Measurements from ENCODE around the gene USP24.

USP24 gene

DNA sequence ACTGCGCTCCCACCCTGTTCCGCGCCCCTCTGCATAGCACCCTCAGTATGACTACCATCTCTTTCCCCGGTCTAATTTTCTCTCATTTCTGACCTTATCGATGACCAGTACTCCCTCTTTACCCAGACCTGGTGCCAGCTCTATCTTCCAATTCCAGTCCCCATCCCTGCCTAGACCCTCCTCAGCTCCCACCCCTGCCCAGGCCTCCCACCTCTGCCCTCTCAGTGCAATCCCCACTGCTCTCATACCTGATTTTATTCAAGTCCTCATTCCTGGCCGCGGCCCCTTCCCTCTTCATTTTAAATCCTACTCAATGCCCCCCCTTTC, 1.3 kb downstream of the USP24 start:
- Histone ChIP-seq H4K20me1 (ENCODE audit: insufficient read depth, low read length) (peaks cover 34% of the 10 kb centered on the region), H3K9me3 (ENCODE audit: insufficient read depth, low read length) (no peaks in the 10 kb centered on the region), H3K4me3 (ENCODE audit: low read length) (peak overlapping the region; percentile 99), H2AFZ (ENCODE audit: low read depth, low read length) (no peak overlapping the region), H3K36me3 (replicated peaks; ENCODE audit: low read depth, low read length) (no peaks in the 10 kb centered on the region), H3K27me3 (ENCODE audit: low read depth, low read length) (no peaks in the 10 kb centered on the region), H3K79me2 (ENCODE audit: low read length) (peaks cover 71% of the 10 kb centered on the region), H3K27ac (ENCODE audit: low read length) (0 out of 2 replicates have a peak overlapping the region, but pooled peaks have one; percentile 60), H3K4me1 (ENCODE audit: low read length) (peaks cover 52% of the 10 kb centered on the region), H3K4me2 (ENCODE audit: low read length) (peak overlapping the region; percentile 93), H3K9ac (ENCODE audit: low read length) (peak overlapping the region; percentile 96)
- TF ChIP-seq, protein P1, sequence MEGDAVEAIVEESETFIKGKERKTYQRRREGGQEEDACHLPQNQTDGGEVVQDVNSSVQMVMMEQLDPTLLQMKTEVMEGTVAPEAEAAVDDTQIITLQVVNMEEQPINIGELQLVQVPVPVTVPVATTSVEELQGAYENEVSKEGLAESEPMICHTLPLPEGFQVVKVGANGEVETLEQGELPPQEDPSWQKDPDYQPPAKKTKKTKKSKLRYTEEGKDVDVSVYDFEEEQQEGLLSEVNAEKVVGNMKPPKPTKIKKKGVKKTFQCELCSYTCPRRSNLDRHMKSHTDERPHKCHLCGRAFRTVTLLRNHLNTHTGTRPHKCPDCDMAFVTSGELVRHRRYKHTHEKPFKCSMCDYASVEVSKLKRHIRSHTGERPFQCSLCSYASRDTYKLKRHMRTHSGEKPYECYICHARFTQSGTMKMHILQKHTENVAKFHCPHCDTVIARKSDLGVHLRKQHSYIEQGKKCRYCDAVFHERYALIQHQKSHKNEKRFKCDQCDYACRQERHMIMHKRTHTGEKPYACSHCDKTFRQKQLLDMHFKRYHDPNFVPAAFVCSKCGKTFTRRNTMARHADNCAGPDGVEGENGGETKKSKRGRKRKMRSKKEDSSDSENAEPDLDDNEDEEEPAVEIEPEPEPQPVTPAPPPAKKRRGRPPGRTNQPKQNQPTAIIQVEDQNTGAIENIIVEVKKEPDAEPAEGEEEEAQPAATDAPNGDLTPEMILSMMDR (IDR thresholded peaks at IDR 0.05; ENCODE audit: low read depth, low read length), result no peak
- no peak for TF ChIP-seq EZH2phosphoT487 (IDR thresholded peaks at IDR 0.05; ENCODE audit: low read depth)

DNA sequence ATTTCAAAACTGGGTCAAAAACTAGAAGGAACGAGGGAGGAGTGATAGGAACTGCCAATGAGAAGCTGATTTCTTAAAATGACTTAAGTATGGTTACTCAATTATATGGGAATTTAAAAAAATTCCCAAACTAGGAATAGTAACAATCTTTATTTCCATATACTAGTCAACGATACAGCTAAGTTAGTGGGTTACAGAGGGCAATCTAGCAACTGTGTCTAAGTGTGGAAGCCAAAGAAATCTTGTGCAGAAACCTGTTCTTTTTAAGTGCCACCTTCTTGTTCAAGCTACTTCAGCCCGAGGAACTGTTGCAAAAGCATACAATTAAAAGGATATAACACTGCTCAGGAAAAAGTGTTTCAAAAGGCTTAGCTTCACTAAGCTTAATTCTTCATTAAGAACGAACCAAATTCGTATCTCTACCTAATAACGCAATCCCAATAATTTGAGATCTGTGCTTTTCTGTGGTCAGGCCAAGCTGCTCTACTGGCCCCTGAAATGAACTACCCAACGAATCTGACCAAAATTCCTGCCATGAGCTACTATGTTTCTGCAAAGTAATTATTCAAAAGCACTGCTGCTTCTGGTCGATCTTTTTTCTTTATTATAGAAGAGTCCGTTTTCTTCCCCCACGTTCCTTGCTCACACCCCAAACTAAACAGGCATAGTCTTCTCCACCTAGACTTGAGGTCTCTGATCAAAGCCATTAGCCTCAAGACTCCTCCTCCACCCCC, 1.8 kb downstream of the USP24 start:
- H3K27ac ChIP-seq (ENCODE audit: low read length), result no peak overlapping the region
- H4K20me1 ChIP-seq (ENCODE audit: insufficient read depth, low read length), result peaks cover 34% of the 10 kb centered on the region
- peaks cover 76% of the 10 kb centered on the region for H3K79me2 ChIP-seq (ENCODE audit: low read length)
- H2AFZ ChIP-seq (ENCODE audit: low read depth, low read length), result no peak overlapping the region
- TF ChIP-seq, protein P1 (IDR thresholded peaks at IDR 0.05; ENCODE audit: low read depth, low read length), result no peak
- no peak for TF ChIP-seq EZH2phosphoT487 (IDR thresholded peaks at IDR 0.05; ENCODE audit: low read depth)
- H3K27me3 ChIP-seq (ENCODE audit: low read depth, low read length), result no peaks in the 10 kb centered on the region
- peak overlapping the region; percentile 96 for H3K9ac ChIP-seq (ENCODE audit: low read length)
- peaks cover 52% of the 10 kb centered on the region for H3K4me1 ChIP-seq (ENCODE audit: low read length)
- peak overlapping the region; percentile 99 for H3K4me3 ChIP-seq (ENCODE audit: low read length)
- H3K36me3 ChIP-seq (replicated peaks; ENCODE audit: low read depth, low read length), result no peaks in the 10 kb centered on the region
- H3K9me3 ChIP-seq (ENCODE audit: insufficient read depth, low read length), result no peaks in the 10 kb centered on the region
- peak overlapping the region; percentile 93 for H3K4me2 ChIP-seq (ENCODE audit: low read length)

DNA sequence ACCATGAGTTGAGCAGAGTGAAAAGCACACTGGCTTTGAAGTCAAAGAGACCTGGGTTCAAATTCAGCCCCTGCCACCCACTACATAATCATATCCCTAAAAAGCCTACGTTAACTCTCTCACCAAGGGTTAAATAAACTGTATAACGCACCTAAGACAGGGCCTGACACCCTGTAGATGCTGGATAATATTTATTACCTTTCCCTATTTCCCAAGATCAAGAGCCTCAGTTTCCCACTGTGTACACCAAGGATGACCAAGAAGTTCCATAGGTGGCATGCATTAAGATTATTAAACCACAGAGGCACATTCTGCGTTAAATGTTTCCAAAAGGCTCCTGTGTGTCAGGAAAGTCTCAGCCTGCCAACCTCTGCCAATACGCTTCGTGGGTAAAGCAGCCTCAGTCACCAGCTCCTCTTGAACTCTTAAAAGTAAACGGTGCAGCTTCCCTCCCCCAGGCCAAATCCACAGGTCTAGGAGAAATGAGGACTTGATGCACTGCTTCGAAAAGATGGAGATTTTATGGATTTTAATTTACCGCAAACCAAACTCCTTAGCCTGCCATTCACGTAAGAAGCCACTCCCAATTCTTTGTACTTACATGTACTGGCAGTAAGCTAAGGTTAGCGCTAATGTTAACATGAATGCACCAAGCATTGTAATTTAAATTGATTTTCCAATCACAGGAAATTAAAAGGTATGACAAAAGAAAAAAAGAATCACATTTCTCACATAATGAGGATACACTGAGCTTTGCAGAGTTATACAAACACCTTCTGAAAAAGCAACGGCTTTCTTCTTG, 2.6 kb downstream of the USP24 start:
- H3K36me3 ChIP-seq (replicated peaks; ENCODE audit: low read depth, low read length), result no peaks in the 10 kb centered on the region
- H4K20me1 ChIP-seq (ENCODE audit: insufficient read depth, low read length), result peaks cover 34% of the 10 kb centered on the region
- peak overlapping the region; percentile 96; the same call in 1 of the 2 replicates for H3K9ac ChIP-seq (ENCODE audit: low read length)
- peak overlapping the region; percentile 93 for H3K4me2 ChIP-seq (ENCODE audit: low read length)
- H3K79me2 ChIP-seq (ENCODE audit: low read length), result peaks cover 83% of the 10 kb centered on the region
- H3K27me3 ChIP-seq (ENCODE audit: low read depth, low read length), result no peaks in the 10 kb centered on the region
- H3K9me3 ChIP-seq (ENCODE audit: insufficient read depth, low read length), result no peaks in the 10 kb centered on the region
- H3K4me3 ChIP-seq (ENCODE audit: low read length), result peak overlapping the region; percentile 99
- TF ChIP-seq, protein P1 (IDR thresholded peaks at IDR 0.05; ENCODE audit: low read depth, low read length), result no peak
- no peak for TF ChIP-seq EZH2phosphoT487 (IDR thresholded peaks at IDR 0.05; ENCODE audit: low read depth)
- H3K4me1 ChIP-seq (ENCODE audit: low read length), result peaks cover 46% of the 10 kb centered on the region
- peak overlapping the region; percentile 3; the same call in 1 of the 2 replicates for H3K27ac ChIP-seq (ENCODE audit: low read length)
- no peak overlapping the region for H2AFZ ChIP-seq (ENCODE audit: low read depth, low read length)

DNA sequence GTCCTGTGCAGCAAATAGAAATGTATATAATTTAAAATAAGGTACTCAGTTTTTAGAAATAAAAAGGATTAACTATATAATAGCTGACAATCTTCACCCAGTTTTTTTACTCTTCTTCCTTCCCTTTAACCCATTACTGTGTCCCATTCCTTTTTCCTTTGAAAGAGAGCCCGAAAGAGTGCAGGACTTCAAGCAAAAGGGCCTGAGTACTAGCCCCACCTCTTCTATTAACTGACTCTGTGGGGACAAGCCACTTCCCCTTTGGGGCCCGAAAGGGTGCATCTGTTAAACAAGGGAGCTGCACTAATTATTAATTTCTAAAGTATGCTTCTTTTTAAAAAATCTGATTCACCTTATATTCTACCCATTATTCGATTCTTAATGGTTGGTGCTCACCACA, 3.3 kb downstream of the USP24 start:
- peak overlapping the region; percentile 93 for H3K4me2 ChIP-seq (ENCODE audit: low read length)
- no peak overlapping the region for H2AFZ ChIP-seq (ENCODE audit: low read depth, low read length)
- H3K4me3 ChIP-seq (ENCODE audit: low read length), result peak overlapping the region; percentile 99
- H3K79me2 ChIP-seq (ENCODE audit: low read length), result peaks cover 90% of the 10 kb centered on the region
- TF ChIP-seq EZH2phosphoT487 (IDR thresholded peaks at IDR 0.05; ENCODE audit: low read depth), result no peak
- TF ChIP-seq, protein P1 (IDR thresholded peaks at IDR 0.05; ENCODE audit: low read depth, low read length), result no peak
- H3K9me3 ChIP-seq (ENCODE audit: insufficient read depth, low read length), result no peaks in the 10 kb centered on the region
- H3K9ac ChIP-seq (ENCODE audit: low read length), result peak overlapping the region; percentile 96; the same call in 1 of the 2 replicates
- H3K27ac ChIP-seq (ENCODE audit: low read length), result peak overlapping the region; percentile 3; the same call in 1 of the 2 replicates
- no peaks in the 10 kb centered on the region for H3K36me3 ChIP-seq (replicated peaks; ENCODE audit: low read depth, low read length)
- H3K4me1 ChIP-seq (ENCODE audit: low read length), result peaks cover 44% of the 10 kb centered on the region
- no peaks in the 10 kb centered on the region for H3K27me3 ChIP-seq (ENCODE audit: low read depth, low read length)
- peaks cover 34% of the 10 kb centered on the region for H4K20me1 ChIP-seq (ENCODE audit: insufficient read depth, low read length)
